SK-N-SH (cell line): ENCODE data around the gene SPINK6. TPM values are rescaled to one million over a fixed set of nuclear protein-coding genes. Genes with fewer than 3 reads are reported as not detected.

Experiments
- CTCF ChIA-PET: fragments of 300-600, 350-600 bp; formaldehyde crosslinking; extraction: SDS; loops from one replicate; lab custom pipeline; 2021; lab: Yijun Ruan, JAX
- POLR2A ChIA-PET: fragments of 350-600 bp; sonication (Branson Sonifier 250); formaldehyde crosslinking; extraction: SDS; loops from one replicate; lab custom pipeline; 2020; ENCODE audit warnings: antibody characterized with exemption, inconsistent platforms; lab: Yijun Ruan, JAX
- DNase-seq: peaks from one replicate; pipeline ENCODE4 v3.0.0; 2012
- H2AFZ ChIP-seq: fragments of 200-600 bp; sonication (generic); 2 replicates; pipeline ENCODE4 v1.8.1; 2016; ENCODE audit warnings: antibody characterized with exemption, mild to moderate bottlenecking, low read depth
- H3F3A ChIP-seq: fragments of 200-600 bp; sonication (generic); replicated peaks from 2 replicates; pipeline ENCODE3; 2016; ENCODE audit warnings: antibody characterized with exemption, mild to moderate bottlenecking; ENCODE audit not compliant: insufficient read depth
- H3K27ac ChIP-seq, 2 experiments: fragments of 200-500 bp in 1 of 2; fragments of 200-600 bp in 1 of 2; sonication (Bioruptor generic) in 1 of 2; sonication (generic), shearing (Covaris generic) in 1 of 2; 2 replicates each; pipeline versions ENCODE4 v1.5.1 to v1.6.1; 2014 to 2016; ENCODE audit warnings: low read depth in 2 of 2, inconsistent platforms in 1 of 2, low read length in 1 of 2, mild to moderate bottlenecking in 1 of 2, mixed read lengths in 1 of 2
- H3K27me3 ChIP-seq: fragments of 200-600 bp; sonication (generic), shearing (Covaris generic); 2 replicates; pipeline ENCODE4 v1.6.1; 2016; ENCODE audit warnings: mixed run types; ENCODE audit not compliant: insufficient read depth
- H3K36me3 ChIP-seq, 2 experiments: fragments of 200-500 bp in 1 of 2; fragments of 200-600 bp in 1 of 2; sonication (Bioruptor generic) in 1 of 2; sonication (generic) in 1 of 2; replicated peaks in 1 of 2; 2 replicates each; pipeline versions ENCODE3 to v1.5.1; 2014 to 2016; ENCODE audit warnings: low read length in 1 of 2, mild to moderate bottlenecking in 1 of 2; ENCODE audit not compliant: insufficient read depth in 2 of 2, control insufficient read depth in 1 of 2
- H3K4me1 ChIP-seq, 2 experiments: fragments of 200-500 bp in 1 of 2; fragments of 200-600 bp in 1 of 2; sonication (Bioruptor generic) in 1 of 2; sonication (generic), shearing (Covaris generic) in 1 of 2; 2 replicates each; pipeline versions ENCODE4 v1.5.1 to v1.6.1; 2014 to 2016; ENCODE audit warnings: low read depth in 1 of 2, low read length in 1 of 2, mixed run types in 1 of 2; ENCODE audit not compliant: insufficient read depth in 2 of 2, control insufficient read depth in 1 of 2
- H3K4me2 ChIP-seq: fragments of 200-600 bp; sonication (generic), shearing (Covaris generic); 2 replicates; pipeline ENCODE4 v1.6.1; 2017; ENCODE audit warnings: mixed run types
- H3K4me3 ChIP-seq, 2 experiments: fragments of 200-500 bp in 1 of 2; fragments of 200-600 bp in 1 of 2; sonication (Bioruptor generic) in 1 of 2; sonication (generic), shearing (Covaris generic) in 1 of 2; 2 replicates each; pipeline versions ENCODE4 v1.5.1 to v1.8.1; 2014 to 2016; ENCODE audit warnings: low read depth in 2 of 2, inconsistent platforms in 1 of 2, low read length in 1 of 2, mild to moderate bottlenecking in 1 of 2, mixed read lengths in 1 of 2, moderate library complexity in 1 of 2
- H3K79me2 ChIP-seq: fragments of 200-600 bp; sonication (generic); 2 replicates; pipeline ENCODE4 v1.8.1; 2017; ENCODE audit warnings: mild to moderate bottlenecking; ENCODE audit not compliant: insufficient read depth
- H3K9ac ChIP-seq: fragments of 200-600 bp; sonication (generic); 2 replicates; pipeline ENCODE4 v1.6.1; 2017; ENCODE audit warnings: mixed run types
- H3K9me2 ChIP-seq: fragments of 200-600 bp; sonication (generic); 2 replicates; pipeline ENCODE4 v1.6.1; 2017; ENCODE audit warnings: mixed run types
- H3K9me3 ChIP-seq: fragments of 200-600 bp; sonication (generic); 2 replicates; pipeline ENCODE4 v1.6.1; 2017; ENCODE audit warnings: mixed run types, mild to moderate bottlenecking, moderate library complexity
- H4K20me1 ChIP-seq: fragments of 200-600 bp; sonication (generic); 2 replicates; pipeline ENCODE4 v1.6.1; 2017; ENCODE audit warnings: mild to moderate bottlenecking, mixed run types; ENCODE audit not compliant: insufficient read depth
- CHD2 ChIP-seq: fragments of 150-350 bp; IDR thresholded peaks from 2 replicates; pipeline ENCODE4 v1.6.1; 2018; ENCODE audit warnings: low read length; ENCODE audit not compliant: partially characterized antibody
- ELF1 ChIP-seq: IDR thresholded peaks from 2 replicates; pipeline ENCODE4 v1.4.0; 2012
- EZH2phosphoT487 ChIP-seq: fragments of 200-600 bp; sonication (generic); IDR thresholded peaks from 2 replicates; pipeline ENCODE4 v1.6.1; 2017; ENCODE audit warnings: low read depth, mixed run types, mild to moderate bottlenecking, antibody characterized with exemption, moderate library complexity, borderline replicate concordance
- GABPA ChIP-seq: IDR thresholded peaks from 2 replicates; pipeline ENCODE4 v1.4.0; 2012; ENCODE audit warnings: low read depth, mild to moderate bottlenecking
- GATA2 ChIP-seq: sonication (generic); formaldehyde crosslinking; IDR thresholded peaks from 2 replicates; pipeline ENCODE4 v1.5.0; 2020; ENCODE audit warnings: mild to moderate bottlenecking, missing genetic modification reagents
- IRF3 ChIP-seq: fragments of 150-350 bp; IDR thresholded peaks from 2 replicates; pipeline ENCODE4 v1.6.1; 2016; ENCODE audit warnings: mild to moderate bottlenecking, low read depth, low read length
- JUND ChIP-seq: IDR thresholded peaks from 2 replicates; pipeline ENCODE4 v1.4.0; 2012
- MXI1 ChIP-seq: IDR thresholded peaks from 2 replicates; pipeline ENCODE4 v1.6.1; 2012; ENCODE audit warnings: mild to moderate bottlenecking, low read depth, low read length, improper control_type of control experiment
- NFIC ChIP-seq: IDR thresholded peaks from 2 replicates; pipeline ENCODE4 v1.4.0; 2012; ENCODE audit warnings: borderline replicate concordance
- NRF1 ChIP-seq: IDR thresholded peaks from 2 replicates; pipeline ENCODE4 v1.6.1; 2012; ENCODE audit warnings: low read depth, mild to moderate bottlenecking, low read length
- POLR2AphosphoS5 ChIP-seq: IDR thresholded peaks from 2 replicates; pipeline ENCODE4 v1.6.1; 2012; ENCODE audit warnings: low read depth, low read length
- RCOR1 ChIP-seq: fragments of 150-350 bp; IDR thresholded peaks from 2 replicates; pipeline ENCODE4 v1.6.1; 2017; ENCODE audit warnings: antibody characterized with exemption, low read length
- RFX5 ChIP-seq: IDR thresholded peaks from 2 replicates; pipeline ENCODE4 v1.6.1; 2012; ENCODE audit warnings: mild to moderate bottlenecking, improper control_type of control experiment, low read length
- SMC3 ChIP-seq: IDR thresholded peaks from 2 replicates; pipeline ENCODE4 v1.6.1; 2012; ENCODE audit warnings: low read depth, low read length, improper control_type of control experiment
- TAF1 ChIP-seq: IDR thresholded peaks from 2 replicates; pipeline ENCODE4 v1.6.1; 2012; ENCODE audit warnings: low read depth, mild to moderate bottlenecking, low read length, moderate library complexity, borderline replicate concordance
- USF2 ChIP-seq: fragments of 150-350 bp; IDR thresholded peaks from 2 replicates; pipeline ENCODE4 v1.6.1; 2017; ENCODE audit warnings: antibody characterized with exemption, low read length, low read depth, borderline replicate concordance
- ZBTB33 ChIP-seq: IDR thresholded peaks from 2 replicates; pipeline ENCODE4 v1.4.0; 2012; ENCODE audit warnings: low read depth, borderline replicate concordance
- WGBS: methylation state at CpG from one replicate; pipeline ENCODE4 v1.1.6; 2017; ENCODE audit warnings: low lambda C conversion rate; 5-methylcytosine and 5-hydroxymethylcytosine counted together
- polyA plus RNA-seq, 3 experiments: library from polyadenylated mRNA; depleted of rRNA; stranded (reverse); fragments of >200 nt; gene quantifications; 2 replicates each; pipeline ENCODE4 v1.2.3, GENCODE V29; 2012

SPINK6 gene
- polyA plus RNA-seq, 1 of the 3 experiments (the other 2 are of a cell fraction), result not detected

- TF ChIP-seq NFIC (no peak), TAF1 (no peak), ZBTB33 (no peak), RCOR1 (no peak), USF2 (no peak), EZH2phosphoT487 (no peak), JUND (no peak), IRF3 (no peak), RFX5 (no peak), POLR2AphosphoS5 (no peak), GATA2 (CRISPR knock-in tag) (no peak), SMC3 (no peak), ELF1 (no peak), MXI1 (no peak), GABPA (no peak), CHD2 (no peak), NRF1 (no peak)
- POLR2A ChIA-PET, result no interaction called here
- DNase-seq, result no peak
These were observed 27.4 kb downstream of the SPINK6 start for GRCh38 chr5:148230240-148230639.

More at GRCh38 chr5:148230240-148230639, 27.4 kb downstream of the SPINK6 start:
- H3K27ac ChIP-seq, result no peak overlapping the region
- H3K27me3 ChIP-seq, result no peaks in the 10 kb centered on the region
- no peak overlapping the region for H2AFZ ChIP-seq
- 55% methylated on average over 7 of the region's 7 CpGs for WGBS
- H4K20me1 ChIP-seq, result no peaks in the 10 kb centered on the region
- no peaks in the 10 kb centered on the region for H3K9me2 ChIP-seq
- H3K9me3 ChIP-seq, result no peaks in the 10 kb centered on the region
- no peaks in the 10 kb centered on the region for H3K36me3 ChIP-seq
- CTCF ChIA-PET, result no interaction called here
- H3K4me3 ChIP-seq, result no peak overlapping the region
- H3K9ac ChIP-seq, result no peak overlapping the region
- no peaks in the 10 kb centered on the region for H3K79me2 ChIP-seq
- no peak overlapping the region for H3K4me2 ChIP-seq
- H3F3A ChIP-seq, result no peaks in the 10 kb centered on the region
- no peaks in the 10 kb centered on the region for H3K4me1 ChIP-seq
